Vagina (tissue), 2 donors: ENCODE measurements around the gene NAPSA. TPM values are rescaled to one million over a fixed set of nuclear protein-coding genes. Genes with fewer than 3 reads are reported as not detected.

Experiments used
- DNase-seq, 2 donors: peaks; one replicate each; pipeline ENCODE4 v3.0.0-alpha.2; 2017; ENCODE audit errors: extremely low spot score in 2 of 2
- H3K27ac ChIP-seq: fragments of 200-600 bp; sonication (generic); one replicate; pipeline ENCODE4 v1.5.1; 2019
- H3K27me3 ChIP-seq: fragments of 200-600 bp; sonication (generic); one replicate; pipeline ENCODE4 v1.5.1; 2019
- H3K36me3 ChIP-seq, 2 donors: fragments of 200-600 bp; sonication (generic); one replicate each; pipeline ENCODE4 v1.5.1; 2017 to 2019
- H3K4me1 ChIP-seq: fragments of 200-600 bp; sonication (generic); one replicate; pipeline ENCODE4 v1.5.1; 2019
- H3K4me3 ChIP-seq, 2 donors: fragments of 200-600 bp; sonication (generic); 1 replicate in 1 of 2; 2 replicates in 1 of 2; pipeline ENCODE4 v1.5.1; 2016 to 2019
- H3K9me3 ChIP-seq: fragments of 200-600 bp; sonication (generic); one replicate; pipeline ENCODE4 v1.5.1; 2019
- CTCF ChIP-seq, 3 experiments: fragments of 450-650 bp in 2 of 3; fragments of 200-600 bp in 1 of 3; sonication (generic) in 1 of 3; IDR thresholded peaks; one replicate each; pipeline ENCODE4 v1.5.1; 2017 to 2019; ENCODE audit warnings: antibody characterized with exemption in 3 of 3, mild to moderate bottlenecking in 2 of 3, moderate library complexity in 2 of 3
- POLR2A ChIP-seq, 2 donors: fragments of 450-650 bp; IDR thresholded peaks; one replicate each; pipeline ENCODE4 v1.6.1; 2017; ENCODE audit warnings: antibody characterized with exemption in 2 of 2, mild to moderate bottlenecking in 2 of 2, moderate library complexity in 2 of 2
- POLR2AphosphoS5 ChIP-seq, 2 donors: sonication (generic); formaldehyde crosslinking; IDR thresholded peaks; one replicate each; pipeline ENCODE4 v1.9.0; 2017; ENCODE audit warnings: antibody characterized with exemption in 2 of 2, mild to moderate bottlenecking in 2 of 2, low read depth in 1 of 2; ENCODE audit not compliant: insufficient read depth in 1 of 2
- intact Hi-C: fragments of 100-400 bp; cut with DNase I; formaldehyde crosslinking; loops from one replicate; pipeline ENCODE4 v1.15.1; 2023
- total RNA-seq: library from RNA; depleted of rRNA; stranded (reverse); fragments of >200 nt; gene quantifications from one replicate; pipeline ENCODE4 v1.2.3, GENCODE V29; 2016

The NAPSA gene
- total RNA-seq, 1 donor from 2014 or later, result 0.74 TPM

GRCh38 chr19:50409347-50409746 lies 43.9 kb upstream of the NAPSA start:
- no peak overlapping the region for H3K4me3 ChIP-seq
- intact Hi-C loops, result no loop called here
- H3K27me3 ChIP-seq, result no peaks in the 10 kb centered on the region
- H3K9me3 ChIP-seq, result no peaks in the 10 kb centered on the region
- no peak overlapping the region for H3K27ac ChIP-seq
- no peaks in the 10 kb centered on the region for H3K4me1 ChIP-seq
- TF ChIP-seq CTCF (IDR thresholded peaks at IDR 0.05) (no peak), POLR2AphosphoS5 (IDR thresholded peaks at IDR 0.05; ENCODE audit: insufficient read depth in 1 of 2, low read depth in 1 of 2) (no peak), POLR2A (IDR thresholded peaks at IDR 0.05) (no peak)
- H3K36me3 ChIP-seq, result peaks cover 0 to 9% of the 10 kb centered on the region in 2 donors
- DNase-seq, result no peak

GRCh38 chr19:50406829-50407228 lies 41.4 kb upstream of the NAPSA start:
- no peak for DNase-seq
- no peaks in the 10 kb centered on the region for H3K4me1 ChIP-seq
- no peaks in the 10 kb centered on the region for H3K9me3 ChIP-seq
- H3K27me3 ChIP-seq, result no peaks in the 10 kb centered on the region
- no peak overlapping the region for H3K27ac ChIP-seq
- no peak overlapping the region for H3K4me3 ChIP-seq
- intact Hi-C loops, result no loop called here
- peaks cover 0 to 16% of the 10 kb centered on the region in 2 donors for H3K36me3 ChIP-seq
- TF ChIP-seq CTCF (IDR thresholded peaks at IDR 0.05) (no peak), POLR2AphosphoS5 (IDR thresholded peaks at IDR 0.05; ENCODE audit: insufficient read depth in 1 of 2, low read depth in 1 of 2) (no peak), POLR2A (IDR thresholded peaks at IDR 0.05) (no peak)

- TF ChIP-seq POLR2A (IDR thresholded peaks at IDR 0.05), result no peak
- TF ChIP-seq CTCF (IDR thresholded peaks at IDR 0.05), result no peak
- no peak for TF ChIP-seq POLR2AphosphoS5 (IDR thresholded peaks at IDR 0.05; ENCODE audit: insufficient read depth in 1 of 2, low read depth in 1 of 2)
- Histone ChIP-seq H3K4me1 (no peaks in the 10 kb centered on the region), H3K36me3 (peaks cover 0 to 16% of the 10 kb centered on the region in 2 donors), H3K27ac (no peak overlapping the region), H3K4me3 (no peak overlapping the region), H3K9me3 (no peaks in the 10 kb centered on the region), H3K27me3 (no peaks in the 10 kb centered on the region)
- intact Hi-C loops, result no loop called here
- DNase-seq, result no peak
Observed at GRCh38 chr19:50406156-50406820, 40.8 kb upstream of the NAPSA start.

- TF ChIP-seq POLR2AphosphoS5 (IDR thresholded peaks at IDR 0.05; ENCODE audit: insufficient read depth in 1 of 2, low read depth in 1 of 2) (no peak), CTCF (IDR thresholded peaks at IDR 0.05) (no peak), POLR2A (IDR thresholded peaks at IDR 0.05) (no peak)
- intact Hi-C loops, result no loop called here
- no peak overlapping the region for H3K4me3 ChIP-seq
- H3K4me1 ChIP-seq, result no peaks in the 10 kb centered on the region
- no peaks in the 10 kb centered on the region for H3K27me3 ChIP-seq
- H3K27ac ChIP-seq, result no peak overlapping the region
- DNase-seq, result no peak
- H3K36me3 ChIP-seq, result peaks cover 0 to 7% of the 10 kb centered on the region in 2 donors
- no peaks in the 10 kb centered on the region for H3K9me3 ChIP-seq
Observed at GRCh38 chr19:50402544-50403301, 37.3 kb upstream of the NAPSA start.
